ENCODE data around the gene PRKCE.

PRKCE gene

DNA sequence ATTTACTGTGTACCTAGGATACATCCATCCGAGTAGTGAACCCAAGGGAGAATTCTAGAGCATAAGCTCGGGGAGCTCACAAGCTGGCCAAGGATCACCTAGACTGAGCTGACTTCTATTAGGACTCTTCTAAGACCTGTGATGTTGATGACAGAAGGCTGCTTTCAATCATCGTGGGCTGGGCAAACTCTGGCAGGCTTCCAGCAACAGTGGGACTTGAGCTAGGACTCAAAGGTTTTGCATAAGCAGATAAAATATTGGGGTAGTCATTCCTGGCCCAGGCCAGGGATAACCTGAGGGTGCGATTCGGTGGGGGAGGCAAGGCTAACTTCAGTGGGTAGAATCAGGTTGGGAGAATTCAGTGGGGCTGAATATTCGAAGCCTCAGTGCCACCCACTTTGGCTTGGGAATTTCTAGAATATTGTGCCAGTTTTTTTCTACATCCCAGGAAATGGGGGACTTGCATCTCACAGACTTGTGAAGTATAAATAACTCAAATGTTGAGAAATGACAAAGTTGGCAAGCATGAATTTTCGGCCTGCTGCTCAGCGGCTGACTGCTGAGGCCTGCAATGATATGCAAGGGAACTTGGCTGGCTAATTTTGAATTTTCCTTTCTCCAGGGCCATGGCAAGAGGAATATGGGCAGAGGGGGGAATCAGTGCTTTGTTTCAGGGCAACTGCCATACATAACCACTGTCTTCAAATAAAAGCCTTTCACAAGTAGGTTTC, 274.3 kb downstream of the PRKCE start:
- DNase-seq (ENCODE audit: low read depth), result no peak
- TF ChIP-seq, protein P1, sequence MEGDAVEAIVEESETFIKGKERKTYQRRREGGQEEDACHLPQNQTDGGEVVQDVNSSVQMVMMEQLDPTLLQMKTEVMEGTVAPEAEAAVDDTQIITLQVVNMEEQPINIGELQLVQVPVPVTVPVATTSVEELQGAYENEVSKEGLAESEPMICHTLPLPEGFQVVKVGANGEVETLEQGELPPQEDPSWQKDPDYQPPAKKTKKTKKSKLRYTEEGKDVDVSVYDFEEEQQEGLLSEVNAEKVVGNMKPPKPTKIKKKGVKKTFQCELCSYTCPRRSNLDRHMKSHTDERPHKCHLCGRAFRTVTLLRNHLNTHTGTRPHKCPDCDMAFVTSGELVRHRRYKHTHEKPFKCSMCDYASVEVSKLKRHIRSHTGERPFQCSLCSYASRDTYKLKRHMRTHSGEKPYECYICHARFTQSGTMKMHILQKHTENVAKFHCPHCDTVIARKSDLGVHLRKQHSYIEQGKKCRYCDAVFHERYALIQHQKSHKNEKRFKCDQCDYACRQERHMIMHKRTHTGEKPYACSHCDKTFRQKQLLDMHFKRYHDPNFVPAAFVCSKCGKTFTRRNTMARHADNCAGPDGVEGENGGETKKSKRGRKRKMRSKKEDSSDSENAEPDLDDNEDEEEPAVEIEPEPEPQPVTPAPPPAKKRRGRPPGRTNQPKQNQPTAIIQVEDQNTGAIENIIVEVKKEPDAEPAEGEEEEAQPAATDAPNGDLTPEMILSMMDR (IDR thresholded peaks at IDR 0.05; ENCODE audit: low read depth, low read length, missing control alignments), result no peak

DNA sequence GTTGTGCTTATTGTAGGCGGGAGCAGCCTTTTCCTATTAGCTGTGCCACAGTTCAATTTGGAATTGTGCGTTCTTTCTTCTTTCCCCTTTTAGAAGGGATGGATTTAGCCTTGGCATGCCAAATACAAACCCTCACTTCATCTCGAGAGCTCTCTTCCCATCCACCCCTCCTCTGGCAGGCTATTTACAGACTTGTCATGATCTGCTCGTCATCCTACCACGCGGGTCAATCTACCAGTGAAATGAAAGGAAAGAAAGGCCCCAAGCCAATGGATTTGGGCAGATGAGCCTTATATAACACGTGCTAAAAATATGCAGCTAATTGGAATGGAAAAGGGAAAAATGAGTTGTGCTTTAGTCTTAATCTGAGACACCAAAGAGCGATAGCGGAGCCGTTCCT, 277.5 kb downstream of the PRKCE start:
- no peak overlapping the region for H3K4me3 ChIP-seq (ENCODE audit: low read depth, low read length)
- DNase-seq (ENCODE audit: low read depth), result no peak
- TF ChIP-seq, protein P1 (IDR thresholded peaks at IDR 0.05; ENCODE audit: low read depth, low read length, missing control alignments), result no peak

More for the DNA sequence above, 274.3 kb downstream of the PRKCE start:
- H3K4me3 ChIP-seq (ENCODE audit: low read depth, low read length), result no peak overlapping the region

DNA sequence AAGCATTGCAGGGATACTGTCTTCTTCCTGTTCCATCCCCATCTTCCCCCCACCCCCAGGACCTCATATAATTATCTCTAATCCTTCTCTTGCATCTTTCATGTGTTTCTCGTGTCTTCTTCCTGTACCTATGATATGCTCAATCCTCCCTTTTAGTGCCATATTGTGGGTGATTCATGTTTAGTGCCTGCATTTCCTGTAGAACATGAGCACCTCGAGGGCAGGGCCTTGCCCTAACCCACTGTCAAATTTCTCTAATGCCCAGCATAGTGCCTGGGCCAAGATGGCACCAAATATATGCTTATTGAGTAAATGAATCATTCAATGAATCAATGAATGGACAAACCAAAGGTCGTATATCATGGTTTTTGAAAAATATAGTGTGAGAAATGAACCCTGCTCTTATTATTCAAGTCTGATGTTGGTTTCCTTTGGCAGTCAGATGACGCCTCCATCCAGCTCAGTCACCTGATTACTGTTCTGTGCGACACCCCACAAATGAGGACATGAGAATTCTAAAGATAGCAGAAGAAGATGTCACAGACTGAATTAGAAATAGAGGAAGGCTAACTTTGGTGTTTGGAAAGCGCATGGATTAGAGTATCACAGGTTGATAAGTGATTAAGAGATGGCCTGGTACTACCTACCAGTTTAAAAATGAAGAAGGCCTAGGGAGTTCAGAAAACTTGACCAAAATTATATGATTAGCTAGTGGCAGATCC, 278.4 kb downstream of the PRKCE start:
- no peak for DNase-seq (ENCODE audit: low read depth)
- H3K4me3 ChIP-seq (ENCODE audit: low read depth, low read length), result no peak overlapping the region
- TF ChIP-seq, protein P1 (IDR thresholded peaks at IDR 0.05; ENCODE audit: low read depth, low read length, missing control alignments), result no peak

DNA sequence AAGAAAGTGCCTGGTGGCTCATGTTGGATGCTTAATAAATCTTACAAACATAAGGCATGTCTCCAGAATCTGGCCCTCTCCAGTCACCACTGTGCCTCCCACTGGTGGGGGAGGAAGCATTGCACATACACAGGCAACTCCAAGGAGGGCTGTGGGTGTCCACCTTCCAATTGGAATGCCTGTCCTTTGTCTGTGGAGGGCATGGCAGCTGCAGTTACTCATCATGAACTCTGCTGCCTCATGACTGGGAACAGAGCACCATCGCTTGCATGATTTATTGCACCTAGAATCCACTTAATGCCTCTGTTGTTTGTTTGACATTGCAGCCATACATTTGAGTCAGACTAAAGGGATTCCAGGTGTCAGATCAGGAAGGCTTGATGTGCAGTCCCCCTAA, 278.9 kb downstream of the PRKCE start:
- no peak for DNase-seq (ENCODE audit: low read depth)
- no peak overlapping the region for H3K4me3 ChIP-seq (ENCODE audit: low read depth, low read length)
- TF ChIP-seq, protein P1 (IDR thresholded peaks at IDR 0.05; ENCODE audit: low read depth, low read length, missing control alignments), result no peak

DNA sequence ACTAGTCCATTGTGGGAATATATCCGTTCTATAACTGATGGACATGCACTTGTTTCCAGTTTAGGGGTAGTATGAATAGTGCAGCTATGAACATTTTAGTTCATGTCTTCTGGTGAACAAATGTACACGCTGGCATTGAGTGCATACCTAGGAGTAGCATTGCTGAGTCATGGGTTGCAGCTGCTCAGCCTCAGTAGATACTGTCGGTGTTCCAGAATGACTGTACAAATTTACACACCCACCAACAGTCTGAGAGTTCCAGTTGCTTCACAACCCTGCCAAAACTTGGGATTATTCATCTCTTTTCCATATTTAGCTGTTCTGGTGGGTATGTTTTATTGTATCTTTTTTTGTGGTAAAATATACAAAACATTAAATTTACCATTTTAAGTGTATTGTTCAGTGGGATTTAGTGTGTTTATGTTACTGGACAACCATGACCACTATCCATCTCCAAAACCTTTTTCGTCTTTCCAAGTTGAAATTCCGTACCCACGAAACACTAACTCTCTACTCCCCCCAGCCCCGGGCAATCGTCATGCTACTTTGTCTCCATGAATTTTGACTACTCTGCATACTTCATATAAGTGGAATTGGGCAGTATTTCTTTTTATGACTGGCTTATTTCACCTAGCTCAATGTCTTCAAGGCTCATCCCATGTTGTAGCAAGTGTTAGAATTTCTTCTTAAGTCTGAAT, 281.0 kb downstream of the PRKCE start:
- no peak for DNase-seq (ENCODE audit: low read depth)

DNA sequence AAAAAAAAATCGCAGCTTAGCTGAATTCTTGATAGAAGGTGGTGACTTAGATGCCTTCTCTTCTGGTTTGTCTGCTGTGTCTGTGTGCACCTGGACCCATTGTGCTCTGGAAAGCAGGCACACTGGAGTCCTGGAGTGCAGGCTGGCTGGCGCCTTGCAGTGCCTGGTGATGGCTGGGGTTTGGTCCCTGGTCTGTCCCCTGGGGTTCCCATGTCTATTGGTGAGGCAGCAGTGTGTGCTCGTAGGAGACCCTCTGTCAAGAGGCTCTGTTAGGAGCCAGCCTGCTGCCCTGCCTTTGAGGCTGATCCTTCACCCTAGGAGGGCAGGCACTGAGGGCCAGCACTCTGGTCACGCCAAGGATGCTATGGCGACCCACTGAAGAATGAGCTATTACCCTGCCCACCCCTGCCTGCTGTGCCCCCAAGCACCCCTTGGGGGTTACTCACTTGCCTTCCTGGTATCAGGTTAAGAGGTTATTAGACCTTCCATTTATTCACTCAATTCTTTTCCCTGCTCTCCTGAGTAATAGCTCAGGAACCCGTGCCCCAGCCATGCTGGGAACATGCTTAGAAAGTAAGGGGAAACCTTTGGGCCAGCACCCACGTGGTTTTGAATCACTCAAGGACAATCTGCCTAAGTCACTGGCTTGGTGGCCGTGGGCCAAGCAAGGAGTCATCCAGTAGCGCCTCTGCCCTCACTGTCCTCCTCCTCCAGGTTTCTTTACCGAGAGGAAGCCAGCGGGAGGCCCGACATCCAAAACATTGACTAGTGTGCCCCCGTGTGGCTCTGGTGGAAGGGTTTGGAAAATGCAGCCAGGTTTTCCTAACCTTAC, 284.5 kb downstream of the PRKCE start:
- TF ChIP-seq, protein P1 (IDR thresholded peaks at IDR 0.05; ENCODE audit: low read depth, low read length, missing control alignments), result peak; percentile 71
- DNase-seq (ENCODE audit: low read depth), result peak; percentile 24
- H3K4me3 ChIP-seq (ENCODE audit: low read depth, low read length), result no peak overlapping the region

More for the DNA sequence above, 281.0 kb downstream of the PRKCE start:
- TF ChIP-seq, protein P1 (IDR thresholded peaks at IDR 0.05; ENCODE audit: low read depth, low read length, missing control alignments), result no peak
- no peak overlapping the region for H3K4me3 ChIP-seq (ENCODE audit: low read depth, low read length)
